ENCODE data around the gene NEK10.

NEK10 gene

GRCh38 chr3:27194861-27195483, 174.2 kb downstream of the NEK10 start:
- no peak overlapping the region for H3K4me3 ChIP-seq (ENCODE audit: low read depth, low read length)
- no peak overlapping the region for H3K18ac ChIP-seq (ENCODE audit: low read length)
- H3K23ac ChIP-seq (ENCODE audit: low read length): no peak overlapping the region
- WGBS (ENCODE audit: extremely low coverage, insufficient coverage, insufficient read length): no CpG with 5 or more reads among the region's 1 CpG
- no peaks in the 10 kb centered on the region for H3K79me2 ChIP-seq (ENCODE audit: control insufficient read depth, insufficient read depth, low read length, poor library complexity)
- no peaks in the 10 kb centered on the region for H3K9me3 ChIP-seq (ENCODE audit: insufficient read depth, low read depth, low read length)
- H2AFZ ChIP-seq (ENCODE audit: insufficient read depth, low read length, poor library complexity): no peak overlapping the region
- H2BK12ac ChIP-seq (ENCODE audit: low read length): no peak overlapping the region
- no peak overlapping the region for H4K12ac ChIP-seq (ENCODE audit: low read depth, low read length)
- H4K8ac ChIP-seq (ENCODE audit: low read depth, low read length): no peak overlapping the region
- no peaks in the 10 kb centered on the region for H3K4me1 ChIP-seq (ENCODE audit: control insufficient read depth in 1 of 2, insufficient read depth in 2 of 2, low read length in 2 of 2)
- no peaks in the 10 kb centered on the region for H3K27me3 ChIP-seq (ENCODE audit: insufficient read depth, low read length)
- H2BK120ac ChIP-seq (ENCODE audit: insufficient read depth, low read length, poor library complexity): no peak overlapping the region
- no peak overlapping the region for H3K4me2 ChIP-seq (ENCODE audit: low read length)
- no peaks in the 10 kb centered on the region for H3K36me3 ChIP-seq (ENCODE audit: control insufficient read depth in 1 of 2, insufficient read depth in 2 of 2, low read length in 2 of 2)
- H4K91ac ChIP-seq (ENCODE audit: low read depth, low read length): no peak overlapping the region
- H3K9ac ChIP-seq (ENCODE audit: low read length): no peak overlapping the region
- no peak overlapping the region for H3K14ac ChIP-seq (ENCODE audit: low read length)
- DNase-seq: no peak
- H3K79me1 ChIP-seq (ENCODE audit: low read length): no peaks in the 10 kb centered on the region
- no peak overlapping the region for H2AK5ac ChIP-seq (ENCODE audit: low read length)
- H2BK5ac ChIP-seq (ENCODE audit: low read depth, low read length, poor library complexity): no peak overlapping the region
- H3K27ac ChIP-seq (ENCODE audit: low read depth, low read length): no peak overlapping the region
- no peak overlapping the region for H3K4ac ChIP-seq (ENCODE audit: low read depth, low read length)

- Histone ChIP-seq H3K79me1 (ENCODE audit: low read length) (no peaks in the 10 kb centered on the region), H3K4ac (ENCODE audit: low read depth, low read length) (no peak overlapping the region), H2BK12ac (ENCODE audit: low read length) (no peak overlapping the region), H3K36me3 (ENCODE audit: control insufficient read depth in 1 of 2, insufficient read depth in 2 of 2, low read length in 2 of 2) (no peaks in the 10 kb centered on the region), H4K8ac (ENCODE audit: low read depth, low read length) (no peak overlapping the region), H3K4me3 (ENCODE audit: low read depth, low read length) (no peak overlapping the region), H3K4me1 (ENCODE audit: control insufficient read depth in 1 of 2, insufficient read depth in 2 of 2, low read length in 2 of 2) (no peaks in the 10 kb centered on the region), H2BK5ac (ENCODE audit: low read depth, low read length, poor library complexity) (no peak overlapping the region), H3K18ac (ENCODE audit: low read length) (no peak overlapping the region), H3K4me2 (ENCODE audit: low read length) (no peak overlapping the region), H3K27ac (ENCODE audit: low read depth, low read length) (no peak overlapping the region), H4K91ac (ENCODE audit: low read depth, low read length) (no peak overlapping the region), H3K9ac (ENCODE audit: low read length) (no peak overlapping the region), H3K14ac (ENCODE audit: low read length) (no peak overlapping the region), H2BK120ac (ENCODE audit: insufficient read depth, low read length, poor library complexity) (no peak overlapping the region), H3K79me2 (ENCODE audit: control insufficient read depth, insufficient read depth, low read length, poor library complexity) (no peaks in the 10 kb centered on the region), H2AFZ (ENCODE audit: insufficient read depth, low read length, poor library complexity) (no peak overlapping the region), H3K27me3 (ENCODE audit: insufficient read depth, low read length) (no peaks in the 10 kb centered on the region), H3K9me3 (ENCODE audit: insufficient read depth, low read depth, low read length) (no peaks in the 10 kb centered on the region), H2AK5ac (ENCODE audit: low read length) (no peak overlapping the region), H4K12ac (ENCODE audit: low read depth, low read length) (no peak overlapping the region), H3K23ac (ENCODE audit: low read length) (no peak overlapping the region)
- WGBS (ENCODE audit: extremely low coverage, insufficient coverage, insufficient read length): no CpG with 5 or more reads among the region's 2 CpGs
- no peak for DNase-seq
Measured at GRCh38 chr3:27193056-27193455, 176.1 kb downstream of the NEK10 start.

GRCh38 chr3:27186013-27186412, 183.2 kb downstream of the NEK10 start:
- Histone ChIP-seq H3K23ac (ENCODE audit: low read length) (no peak overlapping the region), H3K4ac (ENCODE audit: low read depth, low read length) (no peak overlapping the region), H3K79me2 (ENCODE audit: control insufficient read depth, insufficient read depth, low read length, poor library complexity) (no peaks in the 10 kb centered on the region), H3K27me3 (ENCODE audit: insufficient read depth, low read length) (no peaks in the 10 kb centered on the region), H4K8ac (ENCODE audit: low read depth, low read length) (no peak overlapping the region), H4K91ac (ENCODE audit: low read depth, low read length) (no peak overlapping the region), H2BK12ac (ENCODE audit: low read length) (no peak overlapping the region), H3K18ac (ENCODE audit: low read length) (no peak overlapping the region), H2BK5ac (ENCODE audit: low read depth, low read length, poor library complexity) (no peak overlapping the region), H4K12ac (ENCODE audit: low read depth, low read length) (no peak overlapping the region), H2AFZ (ENCODE audit: insufficient read depth, low read length, poor library complexity) (no peak overlapping the region), H3K4me1 (ENCODE audit: control insufficient read depth in 1 of 2, insufficient read depth in 2 of 2, low read length in 2 of 2) (no peaks in the 10 kb centered on the region), H2BK120ac (ENCODE audit: insufficient read depth, low read length, poor library complexity) (no peak overlapping the region), H3K79me1 (ENCODE audit: low read length) (no peaks in the 10 kb centered on the region), H3K14ac (ENCODE audit: low read length) (no peak overlapping the region), H3K36me3 (ENCODE audit: control insufficient read depth in 1 of 2, insufficient read depth in 2 of 2, low read length in 2 of 2) (no peaks in the 10 kb centered on the region), H3K9me3 (ENCODE audit: insufficient read depth, low read depth, low read length) (no peaks in the 10 kb centered on the region), H2AK5ac (ENCODE audit: low read length) (no peak overlapping the region), H3K9ac (ENCODE audit: low read length) (no peak overlapping the region), H3K4me2 (ENCODE audit: low read length) (no peak overlapping the region), H3K27ac (ENCODE audit: low read depth, low read length) (no peak overlapping the region), H3K4me3 (ENCODE audit: low read depth, low read length) (no peak overlapping the region)
- DNase-seq: no peak
- WGBS (ENCODE audit: extremely low coverage, insufficient coverage, insufficient read length): no CpG with 5 or more reads among the region's 5 CpGs

DNA sequence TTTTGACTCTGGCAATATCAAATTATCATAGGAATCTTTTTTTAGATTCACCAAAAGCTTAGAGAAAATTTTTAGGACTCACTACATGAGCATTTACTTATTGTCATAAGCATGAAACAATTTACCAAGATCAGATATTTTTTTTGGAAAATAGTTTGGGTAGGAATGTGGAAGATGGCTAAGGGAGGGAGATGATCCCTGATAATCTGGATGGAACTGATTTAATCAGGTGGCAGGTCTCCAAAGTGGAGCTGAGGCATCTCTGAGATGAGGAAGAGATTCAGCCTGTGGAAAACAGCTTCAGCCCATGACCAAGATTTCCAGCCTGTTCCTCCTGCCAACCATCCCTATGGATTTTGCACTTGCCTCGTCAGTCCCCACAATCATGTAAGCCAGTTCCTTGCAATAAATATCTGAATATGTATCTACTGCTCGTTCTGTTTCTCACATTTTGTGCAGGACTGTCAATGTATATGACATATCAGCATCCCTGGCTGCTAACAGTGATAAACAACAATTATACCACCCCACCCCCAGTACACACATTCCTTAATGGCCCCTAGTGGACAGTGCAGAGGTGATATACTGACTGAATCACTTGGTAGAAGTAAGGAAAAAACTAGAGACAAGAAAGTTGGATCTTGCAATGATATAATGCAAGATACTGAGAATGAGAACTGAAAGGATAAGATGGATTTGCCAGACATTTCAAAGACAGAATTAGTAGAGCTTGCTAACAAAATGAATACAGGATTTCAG, 183.8 kb downstream of the NEK10 start:
- no peak overlapping the region for H4K12ac ChIP-seq (ENCODE audit: low read depth, low read length)
- no CpG with 5 or more reads among the region's 2 CpGs for WGBS (ENCODE audit: extremely low coverage, insufficient coverage, insufficient read length)

More for the DNA sequence above, 183.8 kb downstream of the NEK10 start:
- H3K36me3 ChIP-seq (ENCODE audit: control insufficient read depth in 1 of 2, insufficient read depth in 2 of 2, low read length in 2 of 2): no peaks in the 10 kb centered on the region
- no peak overlapping the region for H3K9ac ChIP-seq (ENCODE audit: low read length)
- H4K8ac ChIP-seq (ENCODE audit: low read depth, low read length): no peak overlapping the region
- H2BK5ac ChIP-seq (ENCODE audit: low read depth, low read length, poor library complexity): no peak overlapping the region
- peak in 1 of 2 donors; percentile 63 for DNase-seq
- H3K9me3 ChIP-seq (ENCODE audit: insufficient read depth, low read depth, low read length): no peaks in the 10 kb centered on the region
- H3K79me1 ChIP-seq (ENCODE audit: low read length): no peaks in the 10 kb centered on the region
- H3K14ac ChIP-seq (ENCODE audit: low read length): no peak overlapping the region
- H3K79me2 ChIP-seq (ENCODE audit: control insufficient read depth, insufficient read depth, low read length, poor library complexity): no peaks in the 10 kb centered on the region
- no peaks in the 10 kb centered on the region for H3K4me1 ChIP-seq (ENCODE audit: control insufficient read depth in 1 of 2, insufficient read depth in 2 of 2, low read length in 2 of 2)
- no peak overlapping the region for H2BK12ac ChIP-seq (ENCODE audit: low read length)
- H3K4me2 ChIP-seq (ENCODE audit: low read length): no peak overlapping the region
- H2BK120ac ChIP-seq (ENCODE audit: insufficient read depth, low read length, poor library complexity): no peak overlapping the region
- no peaks in the 10 kb centered on the region for H3K27me3 ChIP-seq (ENCODE audit: insufficient read depth, low read length)
- no peak overlapping the region for H2AK5ac ChIP-seq (ENCODE audit: low read length)
- no peak overlapping the region for H3K4me3 ChIP-seq (ENCODE audit: low read depth, low read length)
- no peak overlapping the region for H3K18ac ChIP-seq (ENCODE audit: low read length)
- H4K91ac ChIP-seq (ENCODE audit: low read depth, low read length): no peak overlapping the region
- H3K23ac ChIP-seq (ENCODE audit: low read length): no peak overlapping the region
- no peak overlapping the region for H3K4ac ChIP-seq (ENCODE audit: low read depth, low read length)
- H2AFZ ChIP-seq (ENCODE audit: insufficient read depth, low read length, poor library complexity): no peak overlapping the region
- H3K27ac ChIP-seq (ENCODE audit: low read depth, low read length): no peak overlapping the region
